Adrenal gland (tissue), 5 donors: ENCODE measurements around the gene GRIFIN.

Experiments used
- POLR2A ChIP-seq, 2 donors: fragments of 450-650 bp; IDR thresholded peaks; one replicate each; pipeline ENCODE4 v1.6.1; 2017; ENCODE audit warnings: antibody characterized with exemption in 2 of 2, mild to moderate bottlenecking in 2 of 2, moderate library complexity in 1 of 2
- TF ChIP-seq, protein P1 (sequence below), 6 experiments: fragments of 450-650 bp in 4 of 6; fragments of 200-600 bp in 2 of 6; sonication (generic) in 1 of 6; IDR thresholded peaks; 1 replicate in 5 of 6; 2 replicates in 1 of 6; pipeline versions ENCODE4 v1.5.1 to v1.8.0; 2016 to 2021; ENCODE audit warnings: antibody characterized with exemption in 6 of 6, mild to moderate bottlenecking in 2 of 6, moderate library complexity in 1 of 6
- donor health status: DM: no; HTN: no; CAD: no.

DNA sequence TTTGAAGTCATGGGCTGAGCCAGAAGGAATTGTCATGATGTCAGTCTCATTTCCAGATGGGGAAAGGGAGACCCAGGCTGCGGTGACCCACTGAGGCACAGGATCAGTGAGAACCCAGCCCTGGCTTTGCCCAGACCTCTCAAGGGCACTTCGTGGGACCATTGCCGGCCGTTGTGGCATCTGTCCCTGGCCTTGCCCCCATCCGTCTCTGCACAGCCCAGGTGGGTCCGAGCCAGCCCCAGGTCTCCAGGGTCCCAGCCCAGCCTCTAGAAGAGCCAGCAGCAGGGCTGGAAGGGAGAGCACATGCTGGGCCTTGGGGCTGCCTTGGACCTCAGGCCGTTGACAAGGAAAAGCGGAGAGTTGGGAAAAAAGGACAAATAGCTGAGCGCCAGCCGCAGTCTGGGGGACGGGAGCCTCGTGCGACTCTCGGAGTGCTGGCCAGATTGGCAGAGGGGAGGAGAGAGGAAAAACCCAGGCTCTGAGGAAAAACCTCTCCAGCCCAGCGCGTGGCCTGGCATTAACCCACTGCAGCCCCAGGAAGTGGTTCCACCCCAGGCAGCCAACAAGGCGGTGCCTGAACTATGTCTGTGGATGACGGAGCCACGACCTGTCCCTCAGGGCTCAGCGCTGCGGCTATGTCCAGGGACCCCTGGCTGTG lies 30.2 kb downstream of the GRIFIN start:
- TF ChIP-seq POLR2A (IDR thresholded peaks at IDR 0.05) = no peak
- TF ChIP-seq, protein P1, sequence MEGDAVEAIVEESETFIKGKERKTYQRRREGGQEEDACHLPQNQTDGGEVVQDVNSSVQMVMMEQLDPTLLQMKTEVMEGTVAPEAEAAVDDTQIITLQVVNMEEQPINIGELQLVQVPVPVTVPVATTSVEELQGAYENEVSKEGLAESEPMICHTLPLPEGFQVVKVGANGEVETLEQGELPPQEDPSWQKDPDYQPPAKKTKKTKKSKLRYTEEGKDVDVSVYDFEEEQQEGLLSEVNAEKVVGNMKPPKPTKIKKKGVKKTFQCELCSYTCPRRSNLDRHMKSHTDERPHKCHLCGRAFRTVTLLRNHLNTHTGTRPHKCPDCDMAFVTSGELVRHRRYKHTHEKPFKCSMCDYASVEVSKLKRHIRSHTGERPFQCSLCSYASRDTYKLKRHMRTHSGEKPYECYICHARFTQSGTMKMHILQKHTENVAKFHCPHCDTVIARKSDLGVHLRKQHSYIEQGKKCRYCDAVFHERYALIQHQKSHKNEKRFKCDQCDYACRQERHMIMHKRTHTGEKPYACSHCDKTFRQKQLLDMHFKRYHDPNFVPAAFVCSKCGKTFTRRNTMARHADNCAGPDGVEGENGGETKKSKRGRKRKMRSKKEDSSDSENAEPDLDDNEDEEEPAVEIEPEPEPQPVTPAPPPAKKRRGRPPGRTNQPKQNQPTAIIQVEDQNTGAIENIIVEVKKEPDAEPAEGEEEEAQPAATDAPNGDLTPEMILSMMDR (IDR thresholded peaks at IDR 0.05) = no peak
